IMR-90 (cell line): ENCODE data around the gene YIPF1. TPM values are rescaled to one million over a fixed set of nuclear protein-coding genes. Genes with fewer than 3 reads are reported as not detected.

Experiments used
- ATAC-seq: fragments of 200-7000 bp; cut with Tn5 transposase; 2 replicates; pipeline ENCODE4 v1.9.1; 2020; ENCODE audit warnings: low read depth, mild to moderate bottlenecking, moderate library complexity
- BruUV-seq: library from RNA; stranded (reverse); fragments of 400-500 nt; replicated peaks from 2 replicates; lab custom pipeline; 2021; lab: Mats Ljungman, UMichigan
- CTCF ChIA-PET: fragments of 300-600 bp; formaldehyde crosslinking; extraction: SDS; loops from one replicate; lab custom pipeline; 2021; ENCODE audit warnings: antibody characterized with exemption; lab: Yijun Ruan, JAX
- POLR2A ChIA-PET: fragments of 300-600 bp; sonication (Branson Sonifier 250); formaldehyde crosslinking; loops from one replicate; lab custom pipeline; 2022; ENCODE audit warnings: antibody characterized with exemption; ENCODE audit not compliant: unreplicated experiment; lab: Charles Lee
- DNase-seq: peaks from one replicate; pipeline ENCODE4 v3.0.0; 2013
- H2AFZ ChIP-seq: replicated peaks from 2 replicates; pipeline ENCODE3; 2013; ENCODE audit warnings: low read length, mild to moderate bottlenecking; ENCODE audit not compliant: poor library complexity
- H2AK5ac ChIP-seq: 2 replicates; pipeline ENCODE4 v1.6.1; 2013; ENCODE audit warnings: low read depth, low read length, inconsistent platforms
- H2AK9ac ChIP-seq: replicated peaks from 2 replicates; pipeline ENCODE3; 2013; ENCODE audit warnings: mild to moderate bottlenecking, low read depth, low read length, moderate library complexity; ENCODE audit not compliant: poor library complexity
- H2BK120ac ChIP-seq: 2 replicates; pipeline ENCODE4 v1.6.1; 2013; ENCODE audit warnings: low read depth, low read length, inconsistent platforms
- H2BK15ac ChIP-seq: 3 replicates; pipeline ENCODE4 v1.6.1; 2013; ENCODE audit warnings: low read depth, low read length, inconsistent platforms
- H2BK20ac ChIP-seq: 2 replicates; pipeline ENCODE4 v1.6.1; 2013; ENCODE audit warnings: low read depth, mild to moderate bottlenecking, inconsistent platforms, low read length, moderate library complexity
- H2BK5ac ChIP-seq: 2 replicates; pipeline ENCODE4 v1.6.1; 2013; ENCODE audit warnings: mild to moderate bottlenecking, low read depth, low read length, inconsistent platforms; ENCODE audit not compliant: poor library complexity, severe bottlenecking
- H3K14ac ChIP-seq: replicated peaks from 2 replicates; pipeline ENCODE4 v1.6.1; 2013; ENCODE audit warnings: low read depth, low read length, inconsistent platforms
- H3K18ac ChIP-seq: 2 replicates; pipeline ENCODE4 v1.6.1; 2013; ENCODE audit warnings: low read depth, low read length, control low read depth
- H3K23ac ChIP-seq: 2 replicates; pipeline ENCODE4 v1.6.1; 2013; ENCODE audit warnings: low read depth, low read length, inconsistent platforms
- H3K27ac ChIP-seq: 2 replicates; pipeline ENCODE4 v1.5.1; 2013; ENCODE audit warnings: mild to moderate bottlenecking, control low read depth, low read length; ENCODE audit not compliant: insufficient read depth
- H3K27me3 ChIP-seq: 2 replicates; pipeline ENCODE4 v1.6.1; 2013; ENCODE audit warnings: low read length; ENCODE audit not compliant: control insufficient read depth, insufficient read depth
- H3K36me3 ChIP-seq: 2 replicates; pipeline ENCODE4 v1.6.1; 2013; ENCODE audit warnings: low read length, mixed read lengths; ENCODE audit not compliant: control insufficient read depth, insufficient read depth
- H3K4ac ChIP-seq: 2 replicates; pipeline ENCODE4 v1.6.1; 2013; ENCODE audit warnings: low read depth, low read length, inconsistent platforms
- H3K4me1 ChIP-seq: 2 replicates; pipeline ENCODE4 v1.6.1; 2013; ENCODE audit warnings: low read length, mixed read lengths; ENCODE audit not compliant: control insufficient read depth, insufficient read depth
- H3K4me2 ChIP-seq: 2 replicates; pipeline ENCODE4 v1.6.1; 2013; ENCODE audit warnings: low read depth, mild to moderate bottlenecking, control low read depth, low read length, moderate library complexity
- H3K4me3 ChIP-seq: 2 replicates; pipeline ENCODE4 v1.5.1; 2013; ENCODE audit warnings: low read depth, mild to moderate bottlenecking, control low read depth, low read length, moderate library complexity; ENCODE audit not compliant: insufficient read depth
- H3K56ac ChIP-seq: 2 replicates; pipeline ENCODE4 v1.6.1; 2013; ENCODE audit warnings: low read length, inconsistent platforms; ENCODE audit not compliant: insufficient read depth; ENCODE audit errors: extremely low read depth
- H3K79me1 ChIP-seq, 2 experiments: 2 replicates each; pipeline ENCODE4 v1.6.1; 2013; ENCODE audit warnings: low read length in 2 of 2, inconsistent platforms in 1 of 2, low read depth in 1 of 2
- H3K9ac ChIP-seq: 2 replicates; pipeline ENCODE4 v1.6.1; 2013; ENCODE audit warnings: low read depth, low read length, control low read depth
- H3K9me1 ChIP-seq: 2 replicates; pipeline ENCODE4 v1.6.1; 2013; ENCODE audit warnings: low read length, inconsistent platforms; ENCODE audit not compliant: insufficient read depth
- H3K9me3 ChIP-seq: 2 replicates; pipeline ENCODE4 v1.6.1; 2013; ENCODE audit warnings: low read length; ENCODE audit not compliant: control insufficient read depth, insufficient read depth
- H4K20me1 ChIP-seq: 2 replicates; pipeline ENCODE4 v1.6.1; 2013; ENCODE audit warnings: low read length, inconsistent platforms; ENCODE audit not compliant: insufficient read depth
- H4K5ac ChIP-seq: 2 replicates; pipeline ENCODE4 v1.6.1; 2013; ENCODE audit warnings: mild to moderate bottlenecking, low read depth, low read length, control low read depth
- H4K8ac ChIP-seq, 2 experiments: 2 replicates each; pipeline ENCODE4 v1.6.1; 2013; ENCODE audit warnings: low read depth in 2 of 2, low read length in 2 of 2, control low read depth in 1 of 2, inconsistent platforms in 1 of 2
- H4K91ac ChIP-seq: 2 replicates; pipeline ENCODE4 v1.6.1; 2013; ENCODE audit warnings: low read depth, low read length, inconsistent platforms; ENCODE audit not compliant: insufficient read depth
- BHLHE40 ChIP-seq: fragments of 150-350 bp; IDR thresholded peaks from 2 replicates; pipeline ENCODE4 v1.6.1; 2016; ENCODE audit warnings: mild to moderate bottlenecking, low read depth, low read length
- CEBPB ChIP-seq: IDR thresholded peaks from 2 replicates; pipeline ENCODE4 v1.6.1; 2012; ENCODE audit warnings: low read depth, low read length, improper control_type of control experiment
- CHD1 ChIP-seq: IDR thresholded peaks from 2 replicates; pipeline ENCODE4 v1.6.1; 2012; ENCODE audit warnings: low read depth, low read length, improper control_type of control experiment
- CTCF ChIP-seq: conservative IDR thresholded peaks from 2 replicates; pipeline ENCODE4 v1.5.1; 2012; ENCODE audit warnings: mild to moderate bottlenecking, low read depth, low read length, improper control_type of control experiment
- ELK1 ChIP-seq: fragments of 150-350 bp; IDR thresholded peaks from 2 replicates; pipeline ENCODE4 v1.6.1; 2016; ENCODE audit warnings: low read depth, mild to moderate bottlenecking, low read length, moderate library complexity, borderline replicate concordance
- FOS ChIP-seq: fragments of 150-350 bp; IDR thresholded peaks from 2 replicates; pipeline ENCODE4 v1.6.1; 2016; ENCODE audit warnings: low read depth, low read length
- MAFK ChIP-seq: IDR thresholded peaks from 2 replicates; pipeline ENCODE4 v1.6.1; 2012; ENCODE audit warnings: low read depth, low read length, improper control_type of control experiment
- MAZ ChIP-seq: IDR thresholded peaks from 2 replicates; pipeline ENCODE4 v1.6.1; 2012; ENCODE audit warnings: low read depth, mild to moderate bottlenecking, low read length, improper control_type of control experiment, moderate library complexity, borderline replicate concordance
- MXI1 ChIP-seq: IDR thresholded peaks from 2 replicates; pipeline ENCODE4 v1.6.1; 2012; ENCODE audit warnings: low read depth, mild to moderate bottlenecking, low read length, moderate library complexity, borderline replicate concordance
- NFE2L2 ChIP-seq: fragments of 150-350 bp; IDR thresholded peaks from 2 replicates; pipeline ENCODE4 v1.6.1; 2016; ENCODE audit warnings: low read depth, mild to moderate bottlenecking, low read length
- RAD21 ChIP-seq: IDR thresholded peaks from 2 replicates; pipeline ENCODE4 v1.6.1; 2012; ENCODE audit warnings: low read length, improper control_type of control experiment
- RCOR1 ChIP-seq: IDR thresholded peaks from 2 replicates; pipeline ENCODE4 v1.6.1; 2012; ENCODE audit warnings: mild to moderate bottlenecking, low read length, improper control_type of control experiment; ENCODE audit not compliant: insufficient replicate concordance
- RFX5 ChIP-seq: IDR thresholded peaks from 2 replicates; pipeline ENCODE4 v1.8.0; 2012; ENCODE audit warnings: low read depth, mild to moderate bottlenecking, low read length, moderate library complexity
- SMC3 ChIP-seq: fragments of 150-350 bp; IDR thresholded peaks from 2 replicates; pipeline ENCODE4 v1.6.1; 2016; ENCODE audit warnings: low read depth, mild to moderate bottlenecking, antibody characterized with exemption, low read length, moderate library complexity
- USF2 ChIP-seq: fragments of 150-350 bp; IDR thresholded peaks from 2 replicates; pipeline ENCODE4 v1.6.1; 2017; ENCODE audit warnings: mild to moderate bottlenecking, antibody characterized with exemption, low read length, low read depth
- WGBS, 2 experiments: methylation state at CpG; one replicate each; pipeline versions ENCODE4 v1.1.5 to v1.1.7; 2013; ENCODE audit warnings: missing lambda C conversion rate in 2 of 2; ENCODE audit not compliant: insufficient read length in 1 of 2; ENCODE audit errors: extremely low coverage in 2 of 2; 5-methylcytosine and 5-hydroxymethylcytosine counted together
- dilution Hi-C: fragments of 300-500 bp; cut with HindIII; formaldehyde crosslinking; loops from one replicate; pipeline ENCODE4 v1.14.3; 2018; ENCODE audit warnings: low sequenced_read_pairs; ENCODE audit not compliant: unreplicated experiment
- in situ Hi-C: fragments of 300-500 bp; cut with MboI; formaldehyde crosslinking; loops from 3 replicates; pipeline ENCODE4 v1.14.3; 2019; ENCODE audit warnings: low sequenced_read_pairs, inconsistent platforms, mixed read lengths
- intact Hi-C: fragments of 100-400 bp; cut with micrococcal nuclease; formaldehyde crosslinking; loops from 2 replicates; pipeline ENCODE4 v1.10.0; 2022
- polyA plus RNA-seq, 3 experiments: library from polyadenylated mRNA; depleted of rRNA; stranded (reverse); fragments of >200 nt; gene quantifications; 2 replicates each; pipeline ENCODE4 v1.2.3, GENCODE V29; 2012; ENCODE audit warnings: low replicate concordance in 1 of 3
- total RNA-seq: library from RNA; depleted of rRNA; stranded (reverse); fragments of >200 nt; gene quantifications from 2 replicates; pipeline ENCODE4 v1.2.3, GENCODE V29; 2012

The YIPF1 gene
- total and polyA plus RNA-seq, 2 of the 4 experiments (the other 2 are of a cell fraction) = 23.7 to 35.3 TPM

GRCh38 chr1:53833393-53833792 is 56.2 kb downstream of the YIPF1 start:
- Histone ChIP-seq H3K4me2 (no peak overlapping the region), H3K4me1 (peaks cover 7% of the 10 kb centered on the region), H3K4me3 (no peak overlapping the region), H3K9me1 (peaks cover 7% of the 10 kb centered on the region), H3K56ac (no peak overlapping the region), H3K14ac (no peak overlapping the region), H3K23ac (no peak overlapping the region), H3K79me1 (peaks cover 19 to 43% of the 10 kb centered on the region in 2 experiments), H4K91ac (no peak overlapping the region), H3K27me3 (no peaks in the 10 kb centered on the region), H2AFZ (no peak overlapping the region), H3K9ac (no peak overlapping the region), H4K8ac (no peak overlapping the region), H4K5ac (no peak overlapping the region), H2BK120ac (no peak overlapping the region), H3K9me3 (no peaks in the 10 kb centered on the region), H4K20me1 (no peaks in the 10 kb centered on the region), H2AK5ac (no peak overlapping the region), H2AK9ac (no peak overlapping the region), H3K27ac (no peak overlapping the region), H3K18ac (no peak overlapping the region), H3K4ac (no peak overlapping the region), H2BK5ac (no peak overlapping the region), H2BK15ac (no peak overlapping the region), H2BK20ac (no peak overlapping the region), H3K36me3 (no peaks in the 10 kb centered on the region)
- BruUV-seq = no TSS peak
- TF ChIP-seq RFX5 (no peak), BHLHE40 (no peak), NFE2L2 (no peak), MXI1 (no peak), CEBPB (no peak), MAZ (no peak), RAD21 (no peak), ELK1 (no peak), RCOR1 (no peak), CHD1 (no peak), CTCF (no peak), SMC3 (no peak), MAFK (no peak), USF2 (no peak), FOS (no peak)
- dilution Hi-C loops = no loop called here
- no peak for ATAC-seq
- in situ Hi-C loops = no loop called here
- no CpG with 5 or more reads among the region's 4 CpGs for WGBS, 2 experiments
- intact Hi-C loops = no loop called here
- ChIA-PET POLR2A (no interaction called here), CTCF (interaction anchor here (1.6 kb wide), 1 partner anchor 213 kb away, joined by 3 read pairs; no protein-coding TSS in a partner anchor)
- DNase-seq = no peak
